NK-92 treated with Interleukin-12 subunit alpha and Interleukin-12 subunit beta, amount 100 ng/mL, for 24 hours (cell line): Measurements from ENCODE around the gene KLK15.

ENCODE experiments used
- DNase-seq: peaks from one replicate; lab custom pipeline; 2025; lab: John Stamatoyannopoulos, UW

The KLK15 gene

GRCh38 chr19:50843701-50844221 is 10.4 kb upstream of the KLK15 start:
- DNase-seq: no peak

- no peak for DNase-seq
These were observed 9.8 kb upstream of the KLK15 start for GRCh38 chr19:50843205-50843604.

- no peak for DNase-seq
These were observed 8.8 kb upstream of the KLK15 start for GRCh38 chr19:50842130-50842529.

GRCh38 chr19:50839712-50840655 is 6.6 kb upstream of the KLK15 start:
- DNase-seq: no peak

- no peak for DNase-seq
These were observed 4.9 kb upstream of the KLK15 start for GRCh38 chr19:50838239-50838638.

- no peak for DNase-seq
These were observed 3.9 kb upstream of the KLK15 start for GRCh38 chr19:50837300-50837699.

GRCh38 chr19:50836543-50837195 is 3.3 kb upstream of the KLK15 start:
- no peak for DNase-seq

GRCh38 chr19:50835785-50836542 is 2.6 kb upstream of the KLK15 start:
- no peak for DNase-seq

GRCh38 chr19:50835103-50835784 is 1.9 kb upstream of the KLK15 start:
- no peak for DNase-seq

- DNase-seq: no peak
These were observed 411 bp upstream of the KLK15 start for GRCh38 chr19:50833802-50834167.

- DNase-seq: no peak
These were observed 708 bp downstream of the KLK15 start for GRCh38 chr19:50832666-50833065.

- DNase-seq: no peak
These were observed 2.4 kb downstream of the KLK15 start for GRCh38 chr19:50831026-50831396.

GRCh38 chr19:50830266-50831025 is 2.9 kb downstream of the KLK15 start:
- DNase-seq: no peak

- DNase-seq: no peak
These were observed 3.6 kb downstream of the KLK15 start for GRCh38 chr19:50829801-50830200.

- no peak for DNase-seq
These were observed 5.9 kb downstream of the KLK15 start for GRCh38 chr19:50827476-50827875.

GRCh38 chr19:50826492-50827240 is 6.7 kb downstream of the KLK15 start:
- DNase-seq: no peak

GRCh38 chr19:50823389-50824042 is 9.9 kb downstream of the KLK15 start, which contains the start of gene KLK1:
TSS of gene KLK1 (minus strand) at chr19:50823787. CDS start at chr19:50823748, 39 bp downstream.
- DNase-seq: no peak

GRCh38 chr19:50822661-50823208 is 10.6 kb downstream of the KLK15 start:
- no peak for DNase-seq

GRCh38 chr19:50821622-50822021 is 11.8 kb downstream of the KLK15 start:
- no peak for DNase-seq
